H1 (cell line): ENCODE results near the gene CCDC60. TPM values are rescaled to one million over a fixed set of nuclear protein-coding genes. Genes with fewer than 3 reads are reported as not detected.

Source experiments
- CTCF ChIA-PET: fragments of 300-600 bp; sonication (Branson Sonifier 250); formaldehyde crosslinking; loops from one replicate; lab custom pipeline; 2021; ENCODE audit not compliant: partially characterized antibody; lab: Charles Lee
- POLR2A ChIA-PET: fragments of 300-600 bp; sonication (Branson Sonifier 250); formaldehyde crosslinking; loops from one replicate; lab custom pipeline; 2021; ENCODE audit warnings: inconsistent platforms; ENCODE audit not compliant: partially characterized antibody; lab: Charles Lee
- DNase-seq, 2 experiments: peaks; one replicate each; pipeline versions ENCODE4 v3.0.0 to v3.0.0-alpha.2; 2010 to 2022; ENCODE audit warnings: low spot score in 2 of 2, low read depth in 1 of 2, mixed read lengths in 1 of 2
- FAIRE-seq: peaks from 2 replicates; lab custom pipeline; 2011; peaks lifted over from hg19 to GRCh38; lab: Jason Lieb, UNC
- H2AFZ ChIP-seq: 2 replicates; pipeline ENCODE4 v1.8.1; 2012; ENCODE audit warnings: low read length, inconsistent platforms
- H2AK5ac ChIP-seq: 2 replicates; pipeline ENCODE4 v1.6.1; 2013; ENCODE audit warnings: low read depth, low read length
- H2BK120ac ChIP-seq: replicated peaks from 2 replicates; pipeline ENCODE3; 2013; ENCODE audit warnings: low read depth, low read length, inconsistent platforms
- H2BK12ac ChIP-seq: 2 replicates; pipeline ENCODE4 v1.6.1; 2013; ENCODE audit warnings: low read depth, low read length
- H2BK15ac ChIP-seq: 2 replicates; pipeline ENCODE4 v1.6.1; 2013; ENCODE audit warnings: low read length
- H2BK20ac ChIP-seq: 2 replicates; pipeline ENCODE4 v1.6.1; 2013; ENCODE audit warnings: low read length
- H2BK5ac ChIP-seq: 2 replicates; pipeline ENCODE4 v1.6.1; 2013; ENCODE audit warnings: low read depth, low read length
- H3K14ac ChIP-seq: 2 replicates; pipeline ENCODE4 v1.6.1; 2013; ENCODE audit warnings: inconsistent platforms; ENCODE audit not compliant: insufficient read length
- H3K18ac ChIP-seq: 2 replicates; pipeline ENCODE4 v1.6.1; 2013; ENCODE audit warnings: low read length; ENCODE audit errors: extremely low read depth
- H3K23ac ChIP-seq: 2 replicates; pipeline ENCODE4 v1.6.1; 2013; ENCODE audit warnings: inconsistent platforms; ENCODE audit not compliant: insufficient read length
- H3K23me2 ChIP-seq: 2 replicates; pipeline ENCODE4 v1.6.1; 2013; ENCODE audit warnings: low read depth, low read length
- H3K27ac ChIP-seq: 2 replicates; pipeline ENCODE4 v1.6.1; 2011; ENCODE audit warnings: low read depth, low read length, inconsistent platforms
- H3K27me3 ChIP-seq, 4 experiments: replicated peaks in 1 of 4; 1 replicate in 1 of 4; 2 replicates in 3 of 4; pipeline versions ENCODE4 v1.6.1 to v1.8.1; 2011 to 2013; ENCODE audit warnings: low read length in 3 of 4, mild to moderate bottlenecking in 3 of 4, inconsistent platforms in 2 of 4, mixed read lengths in 2 of 4, moderate library complexity in 1 of 4; ENCODE audit not compliant: control insufficient read depth in 3 of 4, insufficient read depth in 3 of 4; ENCODE audit errors: extremely low read depth in 1 of 4
- H3K36me3 ChIP-seq, 4 experiments: 2 replicates each; pipeline versions ENCODE4 v1.6.1 to v1.8.1; 2011 to 2013; ENCODE audit warnings: mild to moderate bottlenecking in 4 of 4, low read length in 3 of 4, moderate library complexity in 2 of 4, control low read depth in 1 of 4, inconsistent platforms in 1 of 4; ENCODE audit not compliant: insufficient read depth in 4 of 4, control insufficient read depth in 2 of 4
- H3K4ac ChIP-seq: replicated peaks from 2 replicates; pipeline ENCODE3; 2013; ENCODE audit warnings: low read length, low read depth, mixed read lengths, inconsistent platforms; ENCODE audit not compliant: insufficient read length
- H3K4me1 ChIP-seq, 4 experiments: replicated peaks in 1 of 4; 1 replicate in 1 of 4; 2 replicates in 3 of 4; pipeline versions ENCODE4 v1.6.1 to v1.8.1; 2011 to 2013; ENCODE audit warnings: low read length in 3 of 4, inconsistent platforms in 2 of 4, mixed read lengths in 1 of 4; ENCODE audit not compliant: insufficient read depth in 4 of 4, control insufficient read depth in 3 of 4
- H3K4me2 ChIP-seq, 2 experiments: 2 replicates each; pipeline versions ENCODE4 v1.6.1 to v1.8.1; 2011 to 2013; ENCODE audit warnings: low read depth in 2 of 2, low read length in 2 of 2, control low read depth in 1 of 2, inconsistent platforms in 1 of 2, mild to moderate bottlenecking in 1 of 2; ENCODE audit not compliant: insufficient read depth in 1 of 2
- H3K4me3 ChIP-seq, 4 experiments: fragments of 200-600, 300-600 bp in 1 of 4; sonication (generic), shearing (Covaris generic), sonication (Bioruptor Twin) in 1 of 4; 2 replicates each; pipeline versions ENCODE4 v1.5.1 to v1.8.1; 2011 to 2016; ENCODE audit warnings: low read length in 4 of 4, low read depth in 3 of 4, control low read depth in 2 of 4, inconsistent platforms in 2 of 4, mild to moderate bottlenecking in 2 of 4, mixed read lengths in 1 of 4, moderate library complexity in 1 of 4; ENCODE audit not compliant: insufficient read depth in 2 of 4; ENCODE audit errors: extremely low read depth in 1 of 4
- H3K56ac ChIP-seq: replicated peaks from 2 replicates; pipeline ENCODE3; 2013; ENCODE audit warnings: low read depth, mild to moderate bottlenecking, mixed read lengths, low read length, inconsistent platforms; ENCODE audit not compliant: insufficient read length
- H3K79me1 ChIP-seq: 2 replicates; pipeline ENCODE4 v1.6.1; 2013; ENCODE audit warnings: low read depth, low read length, control low read depth
- H3K79me2 ChIP-seq, 2 experiments: 2 replicates each; pipeline versions ENCODE4 v1.6.1 to v1.8.1; 2012 to 2013; ENCODE audit warnings: low read length in 2 of 2, mild to moderate bottlenecking in 2 of 2, inconsistent platforms in 1 of 2; ENCODE audit not compliant: insufficient read depth in 2 of 2, control insufficient read depth in 1 of 2
- H3K9ac ChIP-seq, 4 experiments: replicated peaks in 1 of 4; 1 replicate in 1 of 4; 2 replicates in 3 of 4; pipeline versions ENCODE4 v1.6.1 to v1.8.1; 2011 to 2013; ENCODE audit warnings: low read depth in 3 of 4, low read length in 3 of 4, control low read depth in 2 of 4, mild to moderate bottlenecking in 2 of 4, moderate library complexity in 2 of 4, inconsistent platforms in 1 of 4; ENCODE audit errors: extremely low read depth in 1 of 4
- H3K9me3 ChIP-seq, 2 experiments: 2 replicates each; pipeline versions ENCODE4 v1.6.1 to v1.8.1; 2012 to 2013; ENCODE audit warnings: mild to moderate bottlenecking in 2 of 2, moderate library complexity in 2 of 2, control low read depth in 1 of 2, inconsistent platforms in 1 of 2, low read depth in 1 of 2, low read length in 1 of 2, mixed read lengths in 1 of 2; ENCODE audit not compliant: insufficient read depth in 2 of 2
- H4K20me1 ChIP-seq, 2 experiments: replicated peaks in 1 of 2; 2 replicates each; pipeline versions ENCODE3 to v1.8.1; 2011 to 2013; ENCODE audit warnings: inconsistent platforms in 2 of 2, low read length in 2 of 2, mild to moderate bottlenecking in 1 of 2; ENCODE audit not compliant: insufficient read depth in 2 of 2, control insufficient read depth in 1 of 2
- H4K5ac ChIP-seq: 2 replicates; pipeline ENCODE4 v1.6.1; 2013; ENCODE audit warnings: low read length, low read depth, mixed read lengths, inconsistent platforms; ENCODE audit not compliant: insufficient read length
- H4K8ac ChIP-seq: 2 replicates; pipeline ENCODE4 v1.8.0; 2013; ENCODE audit warnings: mild to moderate bottlenecking, moderate library complexity, low read length, inconsistent platforms; ENCODE audit not compliant: insufficient read depth; ENCODE audit errors: extremely low read depth
- H4K91ac ChIP-seq: replicated peaks from 2 replicates; pipeline ENCODE3; 2013; ENCODE audit warnings: low read length, mixed read lengths, inconsistent platforms; ENCODE audit not compliant: insufficient read length
- ASH2L ChIP-seq: fragments of 200-600, 300-600 bp; sonication (generic); IDR thresholded peaks from one replicate; pipeline ENCODE4 v1.7.1; 2017; ENCODE audit warnings: low read length
- BACH1 ChIP-seq: IDR thresholded peaks from 2 replicates; pipeline ENCODE4 v1.6.1; 2012; ENCODE audit warnings: low read length, improper control_type of control experiment
- CREB1 ChIP-seq: IDR thresholded peaks from 2 replicates; pipeline ENCODE4 v1.6.1; 2012; ENCODE audit warnings: inconsistent platforms
- EGR1 ChIP-seq: IDR thresholded peaks from 2 replicates; pipeline ENCODE4 v1.6.1; 2011; ENCODE audit warnings: low read depth, low read length, borderline replicate concordance
- EP300 ChIP-seq, 2 experiments: IDR thresholded peaks; 1 replicate in 1 of 2; 2 replicates in 1 of 2; pipeline ENCODE4 v1.6.1; 2011 to 2012; ENCODE audit warnings: low read depth in 2 of 2, low read length in 2 of 2, mild to moderate bottlenecking in 2 of 2, borderline replicate concordance in 1 of 2, inconsistent platforms in 1 of 2, moderate library complexity in 1 of 2
- GABPA ChIP-seq: IDR thresholded peaks from 2 replicates; pipeline ENCODE4 v1.6.1; 2011; ENCODE audit warnings: mild to moderate bottlenecking, low read length, moderate library complexity, borderline replicate concordance; ENCODE audit not compliant: insufficient read depth
- HDAC2 ChIP-seq, 2 experiments: fragments of 300-600 bp in 1 of 2; sonication (generic) in 1 of 2; IDR thresholded peaks; 2 replicates each; pipeline ENCODE4 v1.6.1; 2011 to 2012; ENCODE audit warnings: low read depth in 2 of 2, low read length in 2 of 2, mild to moderate bottlenecking in 2 of 2, moderate library complexity in 2 of 2, borderline replicate concordance in 1 of 2, inconsistent platforms in 1 of 2
- KDM4A ChIP-seq: IDR thresholded peaks from one replicate; pipeline ENCODE4 v1.7.1; 2012; ENCODE audit warnings: low read depth, mild to moderate bottlenecking, moderate library complexity, low read length, inconsistent platforms; ENCODE audit not compliant: severe bottlenecking
- MAFK ChIP-seq: IDR thresholded peaks from 2 replicates; pipeline ENCODE4 v1.6.1; 2012; ENCODE audit warnings: low read depth, mild to moderate bottlenecking, improper control_type of control experiment, low read length
- PHF8 ChIP-seq: fragments of 200-600 bp; sonication (generic); conservative IDR thresholded peaks from 2 replicates; pipeline ENCODE4 v1.7.1; 2012; ENCODE audit warnings: low read depth, mild to moderate bottlenecking, inconsistent platforms, low read length, moderate library complexity
- RBBP5 ChIP-seq: IDR thresholded peaks from 2 replicates; pipeline ENCODE4 v1.7.1; 2012; ENCODE audit warnings: low read depth, mild to moderate bottlenecking, inconsistent platforms, low read length, moderate library complexity, borderline replicate concordance
- SIX5 ChIP-seq: IDR thresholded peaks from 2 replicates; pipeline ENCODE4 v1.6.1; 2011; ENCODE audit warnings: mild to moderate bottlenecking, low read depth, low read length
- SP1 ChIP-seq: IDR thresholded peaks from 2 replicates; pipeline ENCODE4 v1.6.1; 2011; ENCODE audit warnings: low read depth, low read length
- TBP ChIP-seq: IDR thresholded peaks from 2 replicates; pipeline ENCODE4 v1.6.1; 2011; ENCODE audit warnings: low read depth, low read length, improper control_type of control experiment
- TCF12 ChIP-seq: IDR thresholded peaks from 2 replicates; pipeline ENCODE4 v1.6.1; 2011; ENCODE audit warnings: low read depth, mild to moderate bottlenecking, low read length
- WGBS, 2 experiments: shearing (Covaris generic) in 1 of 2; methylation state at CpG; one replicate each; pipeline versions ENCODE4 v1.1.6 to v1.1.7; 2013 to 2015; ENCODE audit warnings: low lambda C conversion rate in 2 of 2, mixed read lengths in 2 of 2, inconsistent platforms in 1 of 2, low coverage in 1 of 2, missing lambda C conversion rate in 1 of 2; ENCODE audit not compliant: insufficient replicate concordance in 2 of 2, insufficient coverage in 1 of 2, insufficient read length in 1 of 2; ENCODE audit errors: extremely low coverage in 1 of 2, missing lambda C conversion rate in 1 of 2; 5-methylcytosine and 5-hydroxymethylcytosine counted together
- polyA plus RNA-seq, 7 experiments: library from polyadenylated mRNA; depleted of rRNA in 3 of 7; stranded (reverse) in 5 of 7; unstranded in 2 of 7; fragments of >200 nt in 5 of 7; fragments of 200-250 nt in 2 of 7; gene quantifications; 1 replicate in 5 of 7; 2 replicates in 1 of 7; 4 replicates in 1 of 7; pipeline versions ENCODE4 v1.2.1 to v1.2.3, GENCODE V29; 2011 to 2013; ENCODE audit warnings: missing spikeins in 2 of 7, mixed read lengths in 2 of 7
- total RNA-seq: library from RNA; stranded (reverse); fragmentation: NEBNext Ultra II Directional; extraction: Animal tissue kit (Norgen Biotek cat#: 25700); gene quantifications from 2 replicates; pipeline ENCODE4 v1.2.1, GENCODE V29; 2021

CCDC60 gene
- total and polyA plus RNA-seq, 2 of the 8 experiments (the other 6 are each of a cell fraction or from before 2014, with no cell fraction given), result 0.05 TPM; not detected in 1

- ChIA-PET CTCF (interaction anchor here (0.9 to 1.5 kb wide), 4 partner anchors 9 to 336 kb away, joined by 3 read pairs; no protein-coding TSS in a partner anchor), POLR2A (no interaction called here)
- Histone ChIP-seq H3K79me2 (no peaks in the 10 kb centered on the region), H3K27me3 (no peaks in the 10 kb centered on the region), H2BK15ac (0 out of 2 replicates have a peak overlapping the region, but pooled peaks have one; percentile 40), H3K4me2 (no peak overlapping the region), H2AFZ (no peak overlapping the region), H3K9me3 (no peaks in the 10 kb centered on the region), H4K8ac (no peak overlapping the region), H3K4me3 (no peak overlapping the region), H2AK5ac (no peak overlapping the region), H2BK12ac (no peak overlapping the region), H3K23ac (no peak overlapping the region), H2BK20ac (no peak overlapping the region), H3K18ac (no peak overlapping the region), H3K9ac (no peak overlapping the region), H3K27ac (no peak overlapping the region), H2BK120ac (no peak overlapping the region), H3K56ac (no peak overlapping the region), H3K14ac (no peak overlapping the region), H3K36me3 (no peaks in the 10 kb centered on the region), H3K4ac (no peak overlapping the region), H2BK5ac (no peak overlapping the region), H3K79me1 (no peaks in the 10 kb centered on the region), H4K20me1 (no peaks in the 10 kb centered on the region), H3K4me1 (peaks cover 0 to 18% (median 8%) of the 10 kb centered on the region in 4 experiments; a peak in 4 of 7 replicates), H4K91ac (no peak overlapping the region), H4K5ac (no peak overlapping the region), H3K23me2 (no peaks in the 10 kb centered on the region; the same call in 1 of the 2 replicates)
- 90% methylated on average over 3 of the region's 3 CpGs; no CpG with 5 or more reads in 1 of the 2 experiments for WGBS, 2 experiments
- DNase-seq, result no peak
- TF ChIP-seq TBP (no peak), PHF8 (no peak), EGR1 (no peak), ASH2L (no peak), KDM4A (no peak), MAFK (no peak), BACH1 (no peak), SP1 (no peak), EP300 (IDR thresholded peaks at IDR 0.05; ENCODE audit: borderline replicate concordance in 1 of 2, low read depth in 2 of 2, low read length in 2 of 2) (no peak), RBBP5 (no peak), SIX5 (no peak), GABPA (no peak), TCF12 (no peak), HDAC2 (IDR thresholded peaks at IDR 0.05; ENCODE audit: borderline replicate concordance in 1 of 2, low read depth in 2 of 2, low read length in 2 of 2) (no peak), CREB1 (no peak)
- no peak for FAIRE-seq
Observed at GRCh38 chr12:119373001-119373400, 38.5 kb downstream of the CCDC60 start.
